GM18873 (cell line): Measurements from ENCODE around the gene KDM5D.

ENCODE experiments used
- ATAC-seq: cut with Tn5 transposase; IDR thresholded peaks from one replicate; pipeline ENCODE4 v1.9.1; 2021; ENCODE audit warnings: mild to moderate bottlenecking, moderate library complexity, moderate number of reproducible peaks; ENCODE audit not compliant: unreplicated experiment, low FRiP score

The KDM5D gene

DNA sequence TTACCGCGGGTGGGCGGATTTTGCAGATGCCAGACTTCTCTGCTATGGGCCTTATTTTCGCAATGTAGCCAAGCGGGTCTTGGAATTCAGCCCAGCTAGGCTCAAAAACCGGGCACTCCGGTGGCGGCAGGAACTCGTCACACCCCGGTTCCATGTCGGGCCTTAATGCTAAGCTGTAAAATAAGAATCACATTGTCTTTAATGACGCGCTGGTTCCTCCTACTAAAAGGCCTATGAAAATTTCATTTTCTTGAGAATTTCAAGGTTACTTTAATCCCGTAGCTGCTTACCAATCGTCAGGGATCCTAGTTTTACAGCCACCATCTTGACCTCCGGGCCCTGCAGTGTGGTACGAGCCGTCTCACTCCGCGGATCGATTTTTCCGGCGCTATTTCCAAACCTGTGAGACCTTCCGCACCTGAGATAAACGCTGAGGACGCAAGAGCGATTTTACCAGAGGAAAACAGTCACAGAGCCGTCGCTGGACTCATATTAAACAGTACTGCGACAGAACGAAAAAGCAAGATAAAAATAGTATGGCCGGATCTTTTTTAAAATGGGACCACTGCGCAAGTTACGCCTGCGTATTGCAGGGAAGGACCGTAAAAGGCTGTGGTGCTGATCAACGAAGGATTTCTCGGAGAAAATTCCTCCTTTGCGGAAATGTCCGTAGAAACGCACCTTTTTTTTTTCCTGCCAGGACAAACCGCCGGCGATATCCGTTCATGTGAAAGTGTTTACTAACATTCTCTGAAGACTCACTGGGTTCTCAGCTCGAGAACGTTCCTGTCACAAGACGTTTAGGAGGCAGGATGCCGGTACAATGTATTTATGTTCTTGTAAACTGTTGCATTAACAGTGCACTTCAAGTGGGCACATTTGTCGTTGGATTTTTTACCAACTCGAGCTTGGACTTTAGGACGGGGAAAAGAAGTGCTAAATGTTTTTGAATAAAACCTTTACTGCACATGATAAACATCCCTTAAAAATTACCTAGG, at the start of gene KDM5D:
Gene KDM5D, minus strand, starts transcription at position 346 of the 998 bp plus-strand sequence. Its CDS starts 192 bp downstream, at position 154.
- no peak for ATAC-seq

DNA sequence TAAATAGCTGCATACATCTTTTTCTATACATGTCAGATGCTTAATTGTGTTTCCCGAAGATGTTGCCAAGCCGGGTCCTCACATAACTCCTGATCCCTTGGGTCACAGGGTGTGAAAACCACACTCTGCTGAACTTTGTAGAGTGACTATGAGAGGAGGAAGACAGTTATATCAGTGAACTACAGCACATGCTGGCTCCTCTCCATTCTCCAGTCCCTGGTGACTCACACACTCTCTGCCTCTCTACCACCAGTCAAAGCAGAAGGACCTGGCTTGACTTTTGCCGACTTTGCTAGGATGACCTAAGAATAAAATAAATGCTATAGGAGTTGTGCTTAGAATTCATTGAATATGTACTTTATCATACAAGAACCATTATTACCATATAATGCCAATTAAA, 23.8 kb upstream of the KDM5D start:
- no peak for ATAC-seq

DNA sequence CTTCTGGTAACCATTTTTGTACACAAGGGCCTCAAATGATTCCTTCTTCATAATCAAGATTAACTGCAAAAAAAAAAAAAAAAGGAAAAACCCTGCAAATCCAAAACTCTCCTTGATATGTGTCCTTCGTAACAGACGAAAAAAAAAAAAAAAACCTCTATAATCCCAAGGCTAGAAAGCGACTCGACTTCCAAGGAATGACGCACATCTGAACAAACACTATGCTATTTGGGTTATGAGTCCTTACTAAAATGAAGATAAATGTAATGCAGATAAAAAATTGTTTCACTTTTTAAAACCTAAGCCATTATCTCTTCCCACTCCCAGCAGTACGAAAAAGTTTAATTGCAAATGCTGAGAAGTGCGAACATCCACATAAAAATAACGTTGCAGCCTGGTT, 1.2 kb downstream of the KDM5D start:
- ATAC-seq = no peak

GRCh38 chrY:19742153-19742552, 2.4 kb downstream of the KDM5D start:
- ATAC-seq = no peak

- ATAC-seq = no peak
Observed at GRCh38 chrY:19734425-19734824, 10.1 kb downstream of the KDM5D start.

DNA sequence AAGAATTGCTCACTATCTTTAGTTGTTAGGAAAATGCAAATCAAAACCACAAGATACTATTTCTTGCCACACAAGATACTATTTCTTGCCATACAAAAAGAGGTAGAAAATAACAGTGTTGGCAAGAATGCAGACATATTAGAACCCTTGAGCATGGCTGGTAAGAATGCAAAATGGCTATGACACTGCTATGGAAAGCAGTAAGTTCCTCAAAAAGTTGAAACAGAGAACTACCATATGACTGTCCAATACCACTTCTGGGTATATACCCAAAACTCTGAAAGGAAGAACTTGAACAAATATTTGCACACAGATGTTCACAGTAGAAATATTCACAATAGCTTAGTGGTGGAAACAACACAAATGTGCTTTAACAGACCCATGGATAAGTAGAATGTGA, 26.6 kb downstream of the KDM5D start:
- no peak for ATAC-seq

GRCh38 chrY:19717146-19717545, 27.4 kb downstream of the KDM5D start:
- no peak for ATAC-seq

DNA sequence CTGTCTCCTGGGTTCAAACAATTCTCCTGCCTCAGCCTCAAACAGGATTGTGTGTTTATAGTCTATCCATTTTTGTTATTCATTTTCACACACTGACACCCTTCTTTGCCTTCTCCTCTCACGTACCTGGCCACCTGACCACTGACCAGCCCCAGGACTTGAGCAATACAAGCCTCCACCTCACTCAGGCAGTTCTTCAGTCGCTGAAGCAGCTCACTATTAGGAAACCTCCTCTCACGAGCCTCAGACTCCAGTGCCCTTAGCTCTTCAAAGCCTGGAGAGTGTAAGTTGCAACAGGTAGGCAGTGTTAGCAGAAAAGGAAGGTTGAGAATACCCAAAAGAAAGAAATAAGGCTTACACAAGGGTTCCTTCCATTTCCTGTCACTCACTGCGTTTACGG, 29.3 kb downstream of the KDM5D start:
- no peak for ATAC-seq

DNA sequence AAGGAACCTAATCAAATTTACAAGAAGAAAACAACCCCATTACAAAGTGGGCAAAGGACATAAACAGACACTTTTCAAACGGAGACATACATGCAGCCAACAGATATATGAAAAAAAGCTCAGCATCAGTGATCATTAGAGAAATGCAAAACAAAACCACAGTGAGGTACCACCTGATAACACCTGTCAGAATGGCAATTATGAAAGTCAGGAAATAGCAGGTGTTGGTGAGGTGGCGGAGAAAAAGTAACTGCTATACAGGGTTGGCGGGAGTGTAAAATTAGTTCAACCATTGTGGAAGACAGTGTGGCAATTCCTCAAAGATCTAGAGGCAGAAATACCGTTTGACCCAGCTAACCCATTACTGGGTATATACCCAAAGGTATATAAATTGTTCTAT, 31.1 kb downstream of the KDM5D start:
- no peak for ATAC-seq

DNA sequence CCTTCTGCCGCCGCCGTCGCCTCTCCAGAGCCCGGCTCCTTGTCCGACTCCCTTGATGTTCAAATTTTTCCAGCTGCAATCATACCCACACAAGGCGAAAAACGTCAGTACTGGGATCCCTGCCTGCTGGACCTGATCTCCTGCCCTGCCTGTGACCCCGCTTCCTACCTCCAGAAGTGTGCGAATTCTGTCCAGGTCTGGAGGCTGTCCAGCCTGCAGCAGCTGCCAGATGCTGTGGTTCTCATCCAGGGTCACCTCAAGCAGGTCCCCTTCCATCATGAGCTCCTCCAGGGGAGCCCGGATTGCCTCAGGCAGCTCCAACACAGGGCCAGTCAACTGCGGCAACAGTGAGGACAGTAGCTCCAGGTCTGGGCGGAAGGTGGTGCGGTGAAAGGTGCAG, 38.3 kb downstream of the KDM5D start:
- no peak for ATAC-seq

DNA sequence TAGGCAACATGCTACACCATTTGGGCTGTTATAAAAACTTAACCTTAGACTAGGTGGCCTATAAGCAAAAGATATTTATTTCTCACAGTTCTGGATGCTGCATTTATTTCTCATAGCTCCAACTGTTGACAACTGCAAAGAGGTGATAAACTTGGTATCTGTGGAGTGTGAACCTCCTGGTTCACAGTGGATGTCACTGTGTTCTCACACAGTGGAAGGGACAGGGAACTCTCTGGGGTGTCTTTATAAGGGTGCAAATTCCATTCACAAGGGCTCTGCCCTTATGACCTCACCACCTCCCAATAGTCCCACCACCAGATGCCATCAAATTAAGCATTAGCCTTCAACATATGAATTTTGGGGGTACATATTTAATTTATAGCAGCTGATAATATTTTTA, 46.0 kb downstream of the KDM5D start:
- ATAC-seq = no peak

GRCh38 chrY:19680821-19681220, 63.7 kb downstream of the KDM5D start:
- ATAC-seq = no peak
